GM19025 (cell line): ENCODE results near the gene RAB12.
"Not testable (repeated sequence)": the region's sequence is repeated elsewhere in the genome, so short reads cannot be mapped to it uniquely, and the experiment has no call there.

Experiments
- ATAC-seq: cut with Tn5 transposase; IDR thresholded peaks from one replicate; pipeline ENCODE4 v1.9.1; 2021; ENCODE audit warnings: mild to moderate bottlenecking, low read depth, moderate library complexity; ENCODE audit not compliant: unreplicated experiment

Gene RAB12

DNA sequence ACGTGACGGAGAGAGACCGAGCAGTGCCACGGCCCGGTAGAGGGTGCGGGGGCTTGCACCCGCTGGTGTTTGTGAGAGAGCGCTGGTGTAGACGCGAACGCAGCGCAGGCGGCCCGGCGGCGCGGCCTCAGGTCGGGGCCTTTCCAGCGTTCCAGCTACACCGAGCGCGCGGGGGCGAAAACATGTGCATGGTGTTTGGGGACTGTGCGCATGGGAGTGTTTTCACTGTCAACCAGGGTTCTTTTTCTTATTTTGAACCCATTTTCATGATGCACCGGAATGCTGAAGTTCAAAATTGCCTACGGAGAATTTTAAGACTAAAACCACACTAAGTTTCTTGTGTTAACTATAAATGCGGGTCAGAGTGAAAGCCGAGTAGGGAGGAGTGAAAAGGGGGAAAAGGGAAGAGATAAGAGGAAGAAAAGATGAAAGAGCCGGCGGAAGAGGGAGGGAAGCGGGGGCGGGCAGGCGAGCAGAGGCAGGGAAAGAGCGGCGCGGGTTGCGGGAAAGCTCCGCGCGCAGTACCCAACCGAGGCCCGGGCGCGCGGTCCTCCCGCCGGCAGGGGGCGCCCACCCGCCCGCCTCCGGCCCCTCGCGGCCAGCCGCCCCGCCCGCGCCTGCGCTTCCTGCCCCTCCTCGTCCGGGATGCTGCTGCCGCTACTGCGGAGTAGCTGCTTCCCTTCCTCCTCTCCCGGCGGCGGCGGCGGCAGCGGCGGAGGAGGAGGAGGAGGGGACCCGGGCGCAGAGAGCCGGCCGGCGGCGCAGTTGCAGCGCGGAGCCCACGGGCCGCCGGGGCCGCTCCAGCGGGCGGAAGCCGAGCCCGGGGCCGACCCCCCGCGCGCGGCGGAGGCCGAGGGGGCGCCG lies at the start of gene RAB12:
Gene RAB12 (plus strand): TSS at position 643 of the 864 bp plus-strand sequence. CDS start 3 bp downstream, at position 646.
- peak; percentile 74 for ATAC-seq

GRCh38 chr18:8559612-8560186 lies 49.5 kb upstream of the RAB12 start:
- no peak for ATAC-seq

- no peak for ATAC-seq
These were observed 47.9 kb upstream of the RAB12 start for GRCh38 chr18:8561123-8561910.

GRCh38 chr18:8562070-8562469 lies 47.2 kb upstream of the RAB12 start:
- ATAC-seq: no peak

GRCh38 chr18:8562919-8563318 lies 46.3 kb upstream of the RAB12 start:
- no peak for ATAC-seq

DNA sequence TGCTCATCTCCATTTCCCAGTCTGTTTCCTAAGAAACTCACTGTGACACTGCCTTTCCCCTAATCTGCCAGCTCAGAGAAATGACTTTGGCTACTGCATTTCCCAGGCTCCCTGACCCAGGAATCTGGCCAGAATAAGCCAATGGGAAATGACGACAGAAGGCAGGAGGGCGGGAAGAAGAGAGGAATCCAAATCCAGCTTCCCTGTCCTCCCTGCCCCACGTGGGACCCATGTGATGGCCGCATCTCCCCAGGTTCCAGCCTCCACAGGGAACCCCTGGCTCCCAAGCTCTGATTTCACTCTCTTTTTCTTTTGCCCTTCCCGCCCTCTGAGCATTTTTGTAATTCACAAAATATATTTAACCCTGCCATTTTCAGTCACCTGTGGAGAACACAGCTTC lies 37.8 kb upstream of the RAB12 start:
- no peak for ATAC-seq

DNA sequence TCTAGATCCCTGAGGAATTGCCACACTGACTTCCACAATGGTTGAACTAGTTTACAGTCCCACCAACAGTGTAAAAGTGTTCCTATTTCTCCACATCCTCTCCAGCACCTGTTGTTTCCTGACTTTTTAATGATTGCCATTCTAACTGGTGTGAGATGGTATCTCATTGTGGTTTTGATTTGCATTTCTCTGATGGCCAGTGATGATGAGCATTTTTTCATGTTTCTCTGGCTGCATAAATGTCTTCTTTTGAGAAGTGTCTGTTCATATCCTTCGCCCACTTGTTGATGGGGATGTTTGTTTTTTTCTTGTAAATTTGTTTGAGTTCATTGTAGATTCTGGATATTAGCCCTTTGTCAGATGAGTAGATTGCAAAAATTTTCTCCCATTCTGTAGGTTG lies 35.5 kb upstream of the RAB12 start:
- not testable (repeated sequence) for ATAC-seq

DNA sequence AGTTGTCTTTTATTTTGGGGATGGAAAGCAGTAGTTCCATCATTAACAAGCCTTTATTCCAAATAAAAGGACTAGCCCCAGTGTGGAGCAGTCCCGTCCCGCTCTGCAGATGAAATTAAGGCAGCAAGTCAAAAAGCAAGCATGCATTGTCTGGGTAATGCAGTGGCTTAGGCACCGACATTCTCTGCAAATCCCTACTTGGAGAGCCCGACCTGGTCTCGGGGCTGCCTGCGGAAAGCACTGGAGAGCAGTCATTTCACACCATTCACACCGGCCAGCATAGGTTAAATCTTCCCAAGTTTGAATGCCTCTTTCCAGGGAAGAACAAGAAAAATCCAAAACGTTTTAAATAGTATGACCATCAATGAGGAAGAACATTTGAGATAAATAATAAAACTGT lies 24.4 kb upstream of the RAB12 start:
- no peak for ATAC-seq

DNA sequence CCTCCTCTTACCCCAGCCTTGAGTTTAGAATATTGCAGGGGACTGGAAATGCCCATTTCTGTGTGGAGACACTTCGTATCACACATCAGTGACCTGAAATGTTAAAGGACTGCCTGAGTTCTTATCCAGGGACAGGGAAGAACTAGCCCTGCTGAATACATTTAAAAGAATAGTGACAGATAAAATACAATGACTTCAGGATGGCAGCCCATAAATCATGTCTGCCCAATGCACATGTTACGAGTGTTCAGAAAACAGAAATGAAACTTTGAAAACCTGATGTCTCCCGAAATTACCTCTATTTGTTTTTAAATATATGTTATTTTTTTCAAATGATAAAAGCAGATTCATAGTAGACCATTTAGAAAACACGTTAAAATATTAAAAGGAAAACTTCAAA lies 22.3 kb upstream of the RAB12 start:
- ATAC-seq: no peak

DNA sequence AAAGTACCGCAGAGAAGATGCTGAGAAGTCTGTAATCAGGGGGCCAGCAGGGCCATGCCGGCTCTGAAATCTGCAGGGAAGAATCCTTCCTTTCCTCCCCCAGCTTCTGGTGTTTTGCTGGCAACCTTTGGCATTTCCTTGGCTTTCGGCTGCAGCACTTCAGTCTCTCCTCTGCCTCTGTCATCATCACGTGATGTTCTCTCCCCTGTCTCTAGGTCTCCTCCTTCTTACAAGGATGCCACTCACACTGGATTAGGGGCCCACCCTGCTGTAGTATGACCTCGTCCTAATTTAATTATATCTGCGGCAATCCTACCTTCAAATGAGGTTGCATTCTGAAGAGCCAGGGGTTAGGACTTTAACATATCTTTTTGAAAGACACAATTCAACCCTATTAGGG lies 13.8 kb upstream of the RAB12 start:
- no peak for ATAC-seq

GRCh38 chr18:8601277-8602032 lies 7.8 kb upstream of the RAB12 start:
- ATAC-seq: peak; percentile 52

GRCh38 chr18:8602040-8602439 lies 7.2 kb upstream of the RAB12 start:
- ATAC-seq: peak; percentile 19

GRCh38 chr18:8602557-8602956 lies 6.7 kb upstream of the RAB12 start:
- ATAC-seq: no peak

DNA sequence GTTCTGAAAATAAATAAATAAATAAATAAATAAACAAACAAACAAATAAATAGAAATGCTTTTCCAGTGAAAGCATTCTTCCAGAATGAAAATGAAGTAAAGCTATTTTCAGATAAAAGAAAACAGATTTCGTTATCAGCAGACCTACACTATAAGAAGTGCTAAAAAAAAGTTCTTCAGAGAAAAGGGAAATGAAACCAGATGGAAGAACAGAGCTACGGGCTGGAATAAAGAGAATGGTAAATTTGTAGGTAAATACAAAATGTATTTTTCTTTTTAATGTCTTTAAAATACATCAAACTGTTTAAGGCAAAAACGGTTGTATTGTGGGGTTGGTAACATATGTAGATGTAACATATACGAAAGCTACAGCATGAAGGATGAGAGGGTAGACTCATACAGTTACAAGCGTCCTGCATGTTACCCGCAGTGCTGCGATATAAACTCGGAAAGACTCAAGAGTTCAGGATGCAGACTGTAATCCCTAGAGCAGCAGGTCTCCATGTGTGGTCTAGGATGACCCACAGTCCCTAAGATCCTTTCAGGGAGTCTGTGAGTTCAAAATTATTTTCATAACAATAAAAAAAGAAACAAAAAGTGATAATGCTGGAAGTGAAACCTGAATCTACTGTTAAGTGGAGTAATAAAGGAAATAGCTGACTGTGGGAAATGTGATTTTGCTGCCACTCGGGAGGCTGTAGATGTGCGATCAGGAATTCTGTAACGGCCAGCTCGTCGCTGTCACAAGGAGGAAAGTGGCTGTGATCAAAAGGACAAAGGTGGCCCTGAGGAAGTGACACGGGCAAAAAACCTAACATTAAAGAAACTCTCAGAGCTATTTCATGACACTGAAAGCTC lies 5.3 kb upstream of the RAB12 start:
- no peak for ATAC-seq

DNA sequence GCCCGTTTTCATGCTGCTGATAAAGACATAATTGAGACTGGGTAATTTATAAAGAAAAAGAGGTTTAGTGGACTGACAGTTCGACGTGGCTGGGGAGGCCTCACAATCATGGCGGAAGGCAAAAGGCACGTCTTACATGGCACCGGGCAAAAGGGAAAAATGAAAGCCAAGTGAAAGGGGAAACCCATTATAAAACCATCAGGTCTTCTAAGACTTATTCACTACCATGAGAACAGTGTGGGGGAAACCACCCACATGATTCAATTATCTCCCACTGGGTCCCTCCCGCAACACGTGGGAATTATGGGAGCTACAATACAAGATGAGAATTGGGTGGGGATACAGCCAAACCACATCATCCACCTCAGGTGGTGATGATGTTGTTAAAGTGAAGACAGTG lies 3.3 kb upstream of the RAB12 start:
- ATAC-seq: no peak

DNA sequence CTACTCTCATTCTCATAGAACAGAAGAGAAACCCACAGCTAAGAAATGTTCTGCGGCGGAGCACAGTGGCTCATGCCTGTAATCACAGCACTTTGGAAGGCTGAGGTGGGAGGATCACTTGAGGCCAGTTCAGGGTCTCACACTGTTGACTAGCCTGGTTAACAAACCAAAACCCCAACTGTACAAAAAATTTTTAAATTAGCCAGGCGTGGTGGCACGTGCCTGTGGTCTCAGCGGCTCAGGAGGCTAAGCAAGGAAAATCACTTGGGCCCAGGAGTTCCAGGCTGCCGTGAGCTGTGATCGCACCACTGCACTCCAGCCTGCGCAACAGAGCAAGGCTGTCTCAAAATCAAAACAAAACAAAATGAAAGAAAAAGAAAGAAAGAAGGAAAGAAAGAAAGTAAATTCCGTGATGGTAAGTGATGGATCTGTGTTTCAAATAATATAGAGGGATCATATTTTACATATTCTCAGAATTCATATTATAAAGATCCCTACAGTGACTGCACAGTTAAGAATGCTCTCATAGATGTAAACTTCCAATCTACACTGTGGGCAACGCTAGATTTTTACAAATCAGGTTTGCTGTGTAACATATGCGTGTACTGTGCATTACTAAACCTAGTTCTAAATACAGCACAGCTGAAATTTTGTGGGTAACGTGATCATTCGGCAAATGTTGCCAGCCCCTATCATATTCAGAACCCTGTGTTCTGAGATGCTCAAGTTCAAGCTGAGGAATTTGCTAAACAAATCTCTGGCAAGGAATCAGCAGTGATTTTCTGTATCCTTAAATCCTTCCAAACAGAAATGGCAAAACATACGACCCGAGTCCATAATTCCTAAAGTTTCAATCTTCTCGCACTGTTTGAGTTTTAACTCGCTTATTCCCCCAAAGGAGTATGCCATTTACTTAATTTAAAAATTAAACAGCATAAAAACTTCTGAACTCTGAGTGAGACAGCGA lies 1.2 kb upstream of the RAB12 start:
- peak; percentile 26 for ATAC-seq

- peak; percentile 7 for ATAC-seq
These were observed 622 bp downstream of the RAB12 start for GRCh38 chr18:8609659-8610458.

- no peak for ATAC-seq
These were observed 1.2 kb downstream of the RAB12 start for GRCh38 chr18:8610459-8610851.
